AG04450 (cell line): ENCODE data around the gene RIPPLY3. TPM values are rescaled to one million over a fixed set of nuclear protein-coding genes. Genes with fewer than 3 reads are reported as not detected.
"Not testable (repeated sequence)": the region's sequence is repeated elsewhere in the genome, so short reads cannot be mapped to it uniquely, and the experiment has no call there.

Experiments used
- CTCF ChIA-PET: fragments of 300-600, 350-600 bp; formaldehyde crosslinking; extraction: SDS; loops from one replicate; lab custom pipeline; 2022; ENCODE audit warnings: antibody characterized with exemption, inconsistent platforms; lab: Charles Lee
- POLR2A ChIA-PET: fragments of 350-600 bp; formaldehyde crosslinking; extraction: SDS; loops from one replicate; lab custom pipeline; 2021; ENCODE audit warnings: antibody characterized with exemption, inconsistent platforms; lab: Yijun Ruan, JAX
- DNase-seq: peaks from one replicate; pipeline ENCODE4 v3.0.0-alpha.2; 2011; ENCODE audit warnings: low read depth, low spot score
- H3K27ac ChIP-seq: one replicate; pipeline ENCODE4 v1.5.1; 2012; ENCODE audit warnings: low read depth, low read length, control low read depth
- H3K27me3 ChIP-seq: one replicate; pipeline ENCODE4 v1.6.0; 2012; ENCODE audit warnings: low read length; ENCODE audit not compliant: control insufficient read depth, insufficient read depth
- H3K4me3 ChIP-seq: 2 replicates; pipeline ENCODE4 v1.5.1; 2011; ENCODE audit warnings: mild to moderate bottlenecking, low read depth, low read length, control low read depth
- H3K9me3 ChIP-seq: 2 replicates; pipeline ENCODE4 v1.5.1; 2012; ENCODE audit warnings: low read length; ENCODE audit not compliant: control insufficient read depth, insufficient read depth
- CTCF ChIP-seq: IDR thresholded peaks from 2 replicates; pipeline ENCODE4 v1.5.1; 2011; ENCODE audit warnings: low read depth, low read length, control low read depth, inconsistent platforms
- polyA plus RNA-seq: library from polyadenylated mRNA; depleted of rRNA; stranded (reverse); fragments of >200 nt; gene quantifications from 2 replicates; pipeline ENCODE4 v1.2.3, GENCODE V29; 2011

Gene RIPPLY3
- polyA plus RNA-seq, 1 experiment: 0.04 TPM

- CTCF ChIA-PET: interaction anchor here (0.6 to 1.0 kb wide), 2 partner anchors 8 to 11 kb away, joined by 3 to 4 read pairs; no protein-coding TSS in a partner anchor
- POLR2A ChIA-PET: no interaction called here
- no peak overlapping the region for H3K27ac ChIP-seq
- H3K27me3 ChIP-seq: no peaks in the 10 kb centered on the region
- H3K4me3 ChIP-seq: peak overlapping the region; percentile 54
- no peaks in the 10 kb centered on the region for H3K9me3 ChIP-seq
- TF ChIP-seq CTCF: no peak
- DNase-seq: no peak
Observed at GRCh38 chr21:36981049-36981391, 25.5 kb upstream of the RIPPLY3 start.

DNA sequence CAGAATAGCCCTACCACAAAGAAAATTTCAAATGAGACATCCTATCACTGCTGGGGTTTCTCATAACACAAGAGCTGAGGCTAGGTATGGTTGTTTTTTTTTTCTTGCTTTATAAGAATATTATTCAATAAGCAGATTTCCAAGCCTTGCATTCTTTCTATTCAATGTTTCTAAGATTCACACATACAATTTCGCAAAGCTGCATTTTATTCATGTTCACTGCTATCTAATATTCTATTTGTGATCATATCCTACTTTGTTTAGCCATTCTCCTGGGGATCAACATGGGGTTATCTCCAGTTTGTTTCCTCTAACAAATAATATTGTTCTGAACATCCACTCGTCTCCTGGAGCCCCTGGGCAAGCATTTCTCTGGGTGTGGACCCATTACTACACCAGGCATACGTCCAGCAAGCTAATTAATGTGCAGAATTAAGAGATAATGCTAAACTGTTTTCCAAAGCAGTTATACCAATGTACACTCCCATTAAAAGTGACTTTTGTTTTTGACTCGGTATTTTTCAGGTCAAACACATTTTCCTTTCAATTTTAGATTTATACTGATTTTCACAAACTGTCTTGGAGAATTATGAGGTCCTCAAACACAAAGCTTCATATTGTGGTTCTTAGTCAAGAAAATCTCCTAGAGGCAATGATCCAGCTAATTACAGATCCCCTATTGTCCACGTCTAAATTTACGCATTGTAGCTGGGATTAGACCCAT is 24.4 kb upstream of the RIPPLY3 start:
- DNase-seq: no peak
- ChIA-PET POLR2A (no interaction called here), CTCF (no interaction called here)
- no peaks in the 10 kb centered on the region for H3K27me3 ChIP-seq
- no peak overlapping the region for H3K27ac ChIP-seq
- H3K9me3 ChIP-seq: no peaks in the 10 kb centered on the region
- no peak overlapping the region for H3K4me3 ChIP-seq
- no peak for TF ChIP-seq CTCF

GRCh38 chr21:36985751-36986594 is 20.5 kb upstream of the RIPPLY3 start:
- H3K9me3 ChIP-seq: no peaks in the 10 kb centered on the region; the same call in 1 of the 2 replicates
- ChIA-PET POLR2A (no interaction called here), CTCF (no interaction called here)
- TF ChIP-seq CTCF: no peak
- H3K4me3 ChIP-seq: no peak overlapping the region
- H3K27me3 ChIP-seq: no peaks in the 10 kb centered on the region
- DNase-seq: no peak
- no peak overlapping the region for H3K27ac ChIP-seq

DNA sequence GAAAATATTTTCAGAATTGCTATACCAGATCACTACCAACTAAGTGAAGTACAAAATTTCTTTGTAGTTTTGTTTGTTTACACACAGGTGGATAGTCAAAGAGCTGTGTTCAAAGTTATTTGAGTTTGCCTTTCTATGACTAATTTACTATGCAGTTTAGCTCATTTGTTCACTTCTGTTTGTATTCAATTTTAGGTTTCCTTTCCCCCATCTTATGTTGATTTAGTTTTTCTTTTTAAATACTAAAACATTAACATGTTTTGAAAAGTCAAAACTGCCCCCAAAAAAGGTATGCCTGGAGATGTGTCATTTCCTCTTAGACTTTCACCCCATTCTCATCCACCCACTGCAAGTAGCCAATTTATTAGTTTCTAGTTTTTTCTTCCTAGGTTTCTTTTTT is 18.7 kb upstream of the RIPPLY3 start:
- CTCF ChIA-PET: no interaction called here
- H3K27me3 ChIP-seq: no peaks in the 10 kb centered on the region
- POLR2A ChIA-PET: no interaction called here
- no peak for TF ChIP-seq CTCF
- no peaks in the 10 kb centered on the region; the same call in 1 of the 2 replicates for H3K9me3 ChIP-seq
- DNase-seq: no peak
- no peak overlapping the region for H3K27ac ChIP-seq
- no peak overlapping the region for H3K4me3 ChIP-seq

GRCh38 chr21:36988536-36988935 is 18.0 kb upstream of the RIPPLY3 start:
- Histone ChIP-seq H3K9me3 (no peaks in the 10 kb centered on the region; the same call in 1 of the 2 replicates), H3K27ac (no peak overlapping the region), H3K27me3 (no peaks in the 10 kb centered on the region), H3K4me3 (no peak overlapping the region)
- ChIA-PET CTCF (interaction anchor here (0.6 to 2.8 kb wide), 4 partner anchors 22 to 567 kb away, joined by 4 to 14 read pairs (median 8); no protein-coding TSS in a partner anchor), POLR2A (no interaction called here)
- no peak for DNase-seq
- no peak for TF ChIP-seq CTCF

GRCh38 chr21:36989199-36989698 is 17.3 kb upstream of the RIPPLY3 start:
- ChIA-PET CTCF (interaction anchor here (0.5 to 2.8 kb wide), 14 partner anchors 8 to 567 kb away, joined by 3 to 14 read pairs (median 6); partner anchors contain the start of gene HLCS), POLR2A (interaction anchor here (1.0 kb wide), 2 partner anchors 11 to 152 kb away, joined by 3 read pairs; no protein-coding TSS in a partner anchor)

More at GRCh38 chr21:36989199-36989698, 17.3 kb upstream of the RIPPLY3 start:
- not testable (repeated sequence) for H3K27me3 ChIP-seq, DNase-seq, H3K9me3 ChIP-seq
- Histone ChIP-seq H3K27ac (peak overlapping the region; percentile 43), H3K4me3 (peak overlapping the region; percentile 63)
